ENCODE measurements around the gene ADAM17.
"Not testable (repeated sequence)": the region's sequence is repeated elsewhere in the genome, so short reads cannot be mapped to it uniquely, and the experiment has no call there.

Gene ADAM17

DNA sequence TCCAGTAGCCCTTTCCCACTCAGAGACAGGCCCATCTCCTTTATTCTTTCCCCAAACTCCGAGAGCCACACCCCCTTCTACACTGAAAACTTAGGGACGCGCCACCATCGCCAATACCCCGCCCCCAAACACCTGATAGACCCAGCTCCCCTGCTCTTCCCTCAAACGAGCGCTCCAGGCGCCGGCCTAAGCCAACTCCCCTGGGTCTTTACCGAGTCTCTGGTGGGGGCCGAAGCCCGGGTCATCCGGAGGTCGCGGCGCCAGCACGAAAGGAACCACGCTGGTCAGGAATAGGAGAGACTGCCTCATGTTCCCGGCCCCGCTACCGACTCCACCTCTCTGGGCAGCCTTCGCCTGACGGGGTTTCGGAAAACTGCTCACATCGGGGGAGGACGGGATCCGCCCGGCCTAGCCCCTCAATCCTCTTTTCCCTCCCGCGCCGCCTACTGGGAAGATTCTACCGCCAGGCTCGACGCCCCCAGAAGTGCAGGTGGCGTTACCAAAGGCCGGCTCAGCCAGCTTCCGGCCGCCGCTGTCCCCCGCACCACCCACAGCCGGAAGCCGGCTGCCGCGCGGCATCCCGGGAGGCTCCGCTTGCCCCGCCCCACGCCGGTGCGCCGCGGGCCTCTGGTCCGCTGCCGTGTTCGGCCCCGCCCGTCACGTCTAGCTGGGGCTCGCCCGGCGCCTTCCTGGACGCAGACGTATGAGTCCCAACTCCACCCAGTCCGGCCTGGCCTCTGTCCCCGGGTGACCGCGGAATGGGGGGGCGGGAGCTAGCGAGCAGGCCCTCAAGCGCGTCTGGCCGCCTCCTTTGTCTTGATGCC lies at the start of gene ADAM17:
ADAM17 (minus strand) TSS at position 534 of the 824 bp plus-strand sequence; CDS start at position 309, 225 bp downstream.
- ATAC-seq = peak; percentile 98
- Mint-ChIP-seq H3K27ac (peak within 1 kb of the TSS; percentile 99), H3K4me3 (peak within 1 kb of the TSS; percentile 96), H3K4me1 (peaks cover 65% of the 10 kb centered on the region), H3K27me3 (no peaks in the 10 kb centered on the region), H3K36me3 (peaks cover 5% of the 10 kb centered on the region), H3K9me3 (no peaks in the 10 kb centered on the region)

DNA sequence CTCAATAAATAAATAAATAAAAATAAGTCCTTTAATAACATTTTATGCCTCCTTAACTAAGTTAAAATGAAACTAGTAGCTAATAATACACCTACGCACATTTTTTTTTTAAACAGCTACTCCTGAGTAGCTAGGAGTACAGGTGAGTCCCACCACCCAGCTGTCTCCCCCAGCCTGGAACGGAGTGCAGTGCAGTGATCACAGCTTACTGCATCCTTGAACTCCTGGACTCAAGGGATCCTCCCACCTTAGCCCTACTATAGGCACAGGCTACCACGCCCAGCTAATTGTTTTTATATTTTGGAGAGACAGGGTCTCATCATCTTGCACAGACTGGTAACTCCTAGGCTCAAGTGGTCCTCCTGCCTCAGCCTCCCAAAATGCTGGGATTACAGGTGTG lies 46.8 kb upstream of the ADAM17 start:
- peaks cover 29% of the 10 kb centered on the region for H3K4me1 Mint-ChIP-seq
- H3K9me3 Mint-ChIP-seq = peaks cover 4% of the 10 kb centered on the region
- no peak for ATAC-seq
- H3K4me3 Mint-ChIP-seq = no peak overlapping the region
- H3K27ac Mint-ChIP-seq = no peak overlapping the region
- H3K27me3 Mint-ChIP-seq = no peaks in the 10 kb centered on the region
- peaks cover 47% of the 10 kb centered on the region for H3K36me3 Mint-ChIP-seq

DNA sequence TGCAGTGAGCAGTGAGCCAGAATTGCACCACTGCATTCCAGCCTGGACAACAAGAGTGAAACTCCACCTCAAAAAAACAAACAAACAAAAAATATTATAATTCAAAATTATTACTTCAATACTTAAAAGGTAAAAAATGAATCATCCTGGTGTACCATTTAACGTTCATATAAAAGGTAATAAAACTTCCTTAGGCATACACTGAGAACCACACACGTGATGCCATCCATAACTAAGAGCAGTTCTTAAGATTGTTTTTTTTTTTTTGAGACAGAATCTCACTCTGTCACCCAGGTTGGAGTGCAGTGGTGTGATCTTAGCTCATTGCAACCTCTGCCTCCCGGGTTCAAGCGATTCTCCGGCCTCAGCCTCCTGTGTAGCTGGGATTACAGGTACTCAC lies 45.8 kb upstream of the ADAM17 start:
- Mint-ChIP-seq H3K9me3 (peaks cover 4% of the 10 kb centered on the region), H3K4me3 (no peak overlapping the region), H3K27ac (no peak overlapping the region), H3K36me3 (peaks cover 47% of the 10 kb centered on the region), H3K27me3 (no peaks in the 10 kb centered on the region), H3K4me1 (peaks cover 32% of the 10 kb centered on the region)
- no peak for ATAC-seq

- Mint-ChIP-seq H3K4me3 (no peak overlapping the region), H3K27ac (no peak overlapping the region), H3K9me3 (peaks cover 4% of the 10 kb centered on the region), H3K36me3 (peaks cover 35% of the 10 kb centered on the region), H3K27me3 (no peaks in the 10 kb centered on the region), H3K4me1 (peaks cover 36% of the 10 kb centered on the region)
- ATAC-seq = no peak
Observed at GRCh38 chr2:9599430-9599829, 43.8 kb upstream of the ADAM17 start.

GRCh38 chr2:9596621-9597311 lies 41.1 kb upstream of the ADAM17 start:
- Mint-ChIP-seq H3K27ac (peak overlapping the region; percentile 72), H3K4me3 (peak overlapping the region; percentile 53), H3K4me1 (peaks cover 35% of the 10 kb centered on the region), H3K36me3 (peaks cover 34% of the 10 kb centered on the region), H3K27me3 (no peaks in the 10 kb centered on the region), H3K9me3 (peaks cover 4% of the 10 kb centered on the region)
- no peak for ATAC-seq

- peaks cover 43% of the 10 kb centered on the region for H3K36me3 Mint-ChIP-seq
- H3K9me3 Mint-ChIP-seq = peaks cover 4% of the 10 kb centered on the region
- H3K27ac Mint-ChIP-seq = peak overlapping the region; percentile 11
- ATAC-seq = no peak
- H3K4me1 Mint-ChIP-seq = peaks cover 35% of the 10 kb centered on the region
- H3K27me3 Mint-ChIP-seq = no peaks in the 10 kb centered on the region
- H3K4me3 Mint-ChIP-seq = no peak overlapping the region
Observed at GRCh38 chr2:9595746-9596145, 40.1 kb upstream of the ADAM17 start.

DNA sequence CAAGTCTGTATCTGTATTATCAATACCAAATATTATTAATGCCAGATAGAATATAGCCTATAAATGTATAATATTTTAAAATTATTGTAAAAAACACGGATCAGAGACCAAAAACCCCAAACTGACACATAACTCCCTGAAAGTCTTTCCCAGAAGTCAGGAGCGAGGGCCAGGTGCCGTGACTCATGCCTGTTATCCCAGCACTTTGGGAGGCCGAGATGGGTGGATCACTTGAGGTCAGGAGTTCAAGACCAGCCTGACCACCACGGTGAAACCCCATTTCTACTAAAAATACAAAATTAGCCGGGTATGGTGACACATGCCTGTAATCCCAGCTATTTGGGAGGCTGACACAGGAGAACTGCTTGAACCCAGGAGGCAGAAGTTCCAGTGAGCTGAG lies 39.6 kb upstream of the ADAM17 start:
- H3K27me3 Mint-ChIP-seq, H3K9me3 Mint-ChIP-seq, ATAC-seq, H3K4me3 Mint-ChIP-seq: not testable (repeated sequence)
- Mint-ChIP-seq H3K36me3 (peaks cover 40% of the 10 kb centered on the region), H3K4me1 (peaks cover 35% of the 10 kb centered on the region), H3K27ac (peak overlapping the region; percentile 36)

DNA sequence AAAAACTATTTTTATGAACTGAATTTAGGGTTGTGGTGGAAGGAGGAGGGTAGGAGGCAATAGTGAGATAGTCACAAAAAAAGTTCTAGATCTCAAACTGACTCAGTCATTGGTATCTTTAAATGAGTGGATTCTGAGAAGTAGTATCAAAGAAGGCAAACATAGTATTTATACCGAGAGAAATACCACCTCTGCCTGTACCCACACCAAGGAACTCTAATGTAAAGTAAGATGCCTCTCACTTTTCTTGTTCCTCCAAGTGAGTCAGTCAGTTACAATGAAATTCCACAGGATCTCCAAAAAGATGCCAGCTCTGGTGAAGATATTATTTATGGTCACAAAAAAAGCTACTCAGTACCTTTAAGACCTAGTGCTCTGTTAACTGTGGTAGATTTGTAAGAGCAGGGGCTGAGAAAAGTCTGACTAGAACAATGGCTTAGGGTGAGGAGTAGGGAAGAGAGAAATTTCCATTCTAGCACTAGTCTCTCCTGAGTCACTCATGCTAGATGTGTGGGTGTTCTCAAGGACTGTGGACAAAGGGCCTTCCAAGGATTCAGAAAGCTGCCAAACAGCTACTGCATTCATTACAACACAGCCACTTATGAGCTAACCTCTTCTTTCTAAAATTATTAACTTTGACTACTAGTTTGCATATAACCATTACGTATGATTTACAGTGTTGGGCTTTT lies 38.9 kb upstream of the ADAM17 start:
- H3K4me1 Mint-ChIP-seq = peaks cover 35% of the 10 kb centered on the region
- peak overlapping the region; percentile 36 for H3K27ac Mint-ChIP-seq
- H3K9me3 Mint-ChIP-seq = no peaks in the 10 kb centered on the region
- no peak overlapping the region for H3K4me3 Mint-ChIP-seq
- H3K36me3 Mint-ChIP-seq = peaks cover 32% of the 10 kb centered on the region
- ATAC-seq = no peak
- H3K27me3 Mint-ChIP-seq = no peaks in the 10 kb centered on the region

- H3K27me3 Mint-ChIP-seq = no peaks in the 10 kb centered on the region
- no peak for ATAC-seq
- peak overlapping the region; percentile 36 for H3K27ac Mint-ChIP-seq
- H3K4me1 Mint-ChIP-seq = peaks cover 35% of the 10 kb centered on the region
- no peak overlapping the region for H3K4me3 Mint-ChIP-seq
- H3K9me3 Mint-ChIP-seq = no peaks in the 10 kb centered on the region
- peaks cover 27% of the 10 kb centered on the region for H3K36me3 Mint-ChIP-seq
Observed at GRCh38 chr2:9593925-9594324, 38.3 kb upstream of the ADAM17 start.

GRCh38 chr2:9592699-9593098 lies 37.1 kb upstream of the ADAM17 start:
- H3K4me3 Mint-ChIP-seq = no peak overlapping the region
- H3K27me3 Mint-ChIP-seq = no peaks in the 10 kb centered on the region
- no peak for ATAC-seq
- peaks cover 15% of the 10 kb centered on the region for H3K36me3 Mint-ChIP-seq
- H3K9me3 Mint-ChIP-seq = no peaks in the 10 kb centered on the region
- peaks cover 28% of the 10 kb centered on the region for H3K4me1 Mint-ChIP-seq
- H3K27ac Mint-ChIP-seq = no peak overlapping the region

- Mint-ChIP-seq H3K27me3 (no peaks in the 10 kb centered on the region), H3K9me3 (no peaks in the 10 kb centered on the region), H3K4me1 (peaks cover 12% of the 10 kb centered on the region), H3K36me3 (peaks cover 28% of the 10 kb centered on the region), H3K27ac (no peak overlapping the region), H3K4me3 (no peak overlapping the region)
- ATAC-seq = no peak
Observed at GRCh38 chr2:9590641-9591040, 35.0 kb upstream of the ADAM17 start.

- Mint-ChIP-seq H3K4me3 (no peak overlapping the region), H3K4me1 (no peaks in the 10 kb centered on the region), H3K9me3 (no peaks in the 10 kb centered on the region), H3K27me3 (no peaks in the 10 kb centered on the region), H3K27ac (no peak overlapping the region), H3K36me3 (peaks cover 30% of the 10 kb centered on the region)
- ATAC-seq = no peak
Observed at GRCh38 chr2:9586465-9586864, 30.8 kb upstream of the ADAM17 start.

DNA sequence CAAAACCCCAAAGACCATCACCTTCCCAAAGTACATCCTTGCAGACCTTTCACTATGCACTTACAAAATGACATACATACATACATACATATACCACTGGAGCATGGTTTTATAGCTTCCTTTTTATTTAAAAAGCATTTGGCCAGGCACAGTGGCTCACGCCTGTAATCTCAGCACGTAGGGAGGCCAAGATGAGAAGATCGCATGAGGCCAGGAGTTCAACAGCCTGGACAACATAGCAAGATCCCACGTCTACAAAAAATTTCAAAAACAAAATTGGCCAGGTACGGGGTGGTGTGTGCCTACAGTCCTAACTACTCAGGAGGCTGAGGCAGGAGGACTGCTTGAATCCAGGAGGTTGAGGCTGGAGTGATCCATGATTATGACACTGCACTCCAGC lies 29.9 kb upstream of the ADAM17 start:
- no peak for ATAC-seq

DNA sequence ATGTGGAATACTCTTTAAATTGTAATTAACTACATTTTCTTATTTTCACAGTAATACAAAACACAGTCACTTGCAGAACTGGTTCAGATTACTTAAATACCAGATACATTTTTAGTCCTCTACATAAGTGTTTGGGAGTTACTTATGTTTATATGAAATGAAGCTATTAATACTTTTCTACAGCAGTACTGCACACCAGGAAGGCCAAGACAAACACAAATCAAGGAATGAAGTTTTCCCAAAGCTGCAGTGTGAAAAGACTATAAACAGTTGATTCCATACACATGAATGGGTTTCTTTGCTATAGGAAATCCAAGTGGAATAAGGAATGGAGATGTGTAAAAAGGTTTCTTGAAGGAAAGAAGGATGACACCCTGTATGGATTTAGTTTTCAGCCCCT lies 29.3 kb upstream of the ADAM17 start:
- not testable (repeated sequence) for H3K27me3 Mint-ChIP-seq, H3K27ac Mint-ChIP-seq

More for the DNA sequence above, 29.9 kb upstream of the ADAM17 start:
- Mint-ChIP-seq H3K4me1 (no peaks in the 10 kb centered on the region), H3K27ac (no peak overlapping the region), H3K27me3 (no peaks in the 10 kb centered on the region), H3K9me3 (no peaks in the 10 kb centered on the region), H3K4me3 (no peak overlapping the region), H3K36me3 (peaks cover 26% of the 10 kb centered on the region)

DNA sequence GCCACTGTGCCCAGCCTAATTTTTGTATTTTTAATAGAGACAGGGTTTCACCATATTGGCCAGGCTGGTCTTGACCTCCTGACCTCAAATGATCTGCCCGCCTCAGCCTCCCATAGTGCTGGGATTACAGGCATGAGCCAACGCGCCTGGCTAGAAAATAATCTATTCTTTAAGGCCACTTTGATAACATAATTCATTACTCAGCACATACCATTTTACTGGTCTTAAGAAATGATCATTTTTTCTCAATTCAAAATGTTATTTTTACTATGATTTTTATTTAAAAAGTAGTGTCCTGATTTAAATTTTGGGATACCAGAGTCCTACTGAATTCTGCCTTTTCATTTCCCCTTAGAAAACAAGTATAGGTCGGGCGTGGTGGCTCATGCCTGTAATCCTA lies 27.0 kb upstream of the ADAM17 start:
- Mint-ChIP-seq H3K36me3 (peaks cover 26% of the 10 kb centered on the region), H3K27me3 (no peaks in the 10 kb centered on the region), H3K4me1 (no peaks in the 10 kb centered on the region), H3K27ac (no peak overlapping the region), H3K9me3 (no peaks in the 10 kb centered on the region), H3K4me3 (no peak overlapping the region)
- ATAC-seq = no peak

More for the DNA sequence above, 29.3 kb upstream of the ADAM17 start:
- not testable (repeated sequence) for H3K4me1 Mint-ChIP-seq, ATAC-seq, H3K9me3 Mint-ChIP-seq, H3K4me3 Mint-ChIP-seq
- peaks cover 26% of the 10 kb centered on the region for H3K36me3 Mint-ChIP-seq

All from stimulated activated memory B cell treated with anti-CD40 and anti-IgM and Interleukin-4, amounts not matched to agents 10 μg/mL and 1 μg/mL and 100 μg/mL, for 72 hours (primary cell).